PC-9 (cell line): ENCODE data around the gene TOGARAM2.

Source experiments
- CTCF ChIP-seq: fragments of 200-600 bp; sonication (generic); conservative IDR thresholded peaks from 2 replicates; pipeline ENCODE4 v1.6.1; 2017; ENCODE audit warnings: mixed run types, antibody characterized with exemption, mild to moderate bottlenecking, moderate library complexity
- EZH2 ChIP-seq: fragments of 200-600 bp; sonication (generic); IDR thresholded peaks from 2 replicates; pipeline ENCODE4 v1.8.0; 2017; ENCODE audit warnings: antibody characterized with exemption, low read depth

GRCh38 chr2:29006980-29007301 lies 25.8 kb downstream of the TOGARAM2 start:
- no peak for TF ChIP-seq CTCF
- no peak for TF ChIP-seq EZH2
